Glomerular endothelial cell (primary cell): Measurements from ENCODE around the gene KCNG4. TPM values are rescaled to one million over a fixed set of nuclear protein-coding genes. Genes with fewer than 3 reads are reported as not detected.
"Not testable (repeated sequence)": the region's sequence is repeated elsewhere in the genome, so short reads cannot be mapped to it uniquely, and the experiment has no call there.

Source experiments
- DNase-seq: peaks from one replicate; pipeline ENCODE4 v3.0.0-alpha.2; 2011; ENCODE audit warnings: low read depth, low spot score; ENCODE audit errors: extremely low read depth
- total RNA-seq: library from RNA; depleted of rRNA; stranded (reverse); fragments of >200 nt; gene quantifications from 2 replicates; pipeline ENCODE4 v1.2.3, GENCODE V29; 2015

KCNG4 gene
- total RNA-seq, 1 donor from 2014 or later: not detected

- no peak for DNase-seq
Measured at GRCh38 chr16:84212154-84212553, 27.7 kb downstream of the KCNG4 start.

GRCh38 chr16:84209989-84210388 lies 29.8 kb downstream of the KCNG4 start:
- no peak for DNase-seq

- no peak for DNase-seq
Measured at GRCh38 chr16:84207879-84208278, 31.9 kb downstream of the KCNG4 start.

- DNase-seq: no peak
Measured at GRCh38 chr16:84207251-84207650, 32.6 kb downstream of the KCNG4 start.

GRCh38 chr16:84205976-84206691 lies 33.7 kb downstream of the KCNG4 start:
- DNase-seq: no peak

- not testable (repeated sequence) for DNase-seq
Measured at GRCh38 chr16:84205123-84205522, 34.7 kb downstream of the KCNG4 start.

GRCh38 chr16:84204551-84204950 lies 35.3 kb downstream of the KCNG4 start:
- not testable (repeated sequence) for DNase-seq

- DNase-seq: no peak
Measured at GRCh38 chr16:84199861-84200260, 40.0 kb downstream of the KCNG4 start.

- no peak for DNase-seq
Measured at GRCh38 chr16:84199097-84199496, 40.7 kb downstream of the KCNG4 start.

- no peak for DNase-seq
Measured at GRCh38 chr16:84198401-84198800, 41.4 kb downstream of the KCNG4 start.

GRCh38 chr16:84197466-84198128 lies 42.2 kb downstream of the KCNG4 start:
- DNase-seq: no peak

GRCh38 chr16:84196727-84197394 lies 43.0 kb downstream of the KCNG4 start:
- DNase-seq: no peak

- no peak for DNase-seq
Measured at GRCh38 chr16:84196101-84196500, 43.7 kb downstream of the KCNG4 start.

GRCh38 chr16:84195201-84196093 lies 44.4 kb downstream of the KCNG4 start:
- no peak for DNase-seq

GRCh38 chr16:84194470-84195200 lies 45.2 kb downstream of the KCNG4 start:
- no peak for DNase-seq

GRCh38 chr16:84194018-84194417 lies 45.8 kb downstream of the KCNG4 start:
- DNase-seq: no peak

GRCh38 chr16:84193480-84193879 lies 46.3 kb downstream of the KCNG4 start:
- DNase-seq: no peak

- DNase-seq: no peak
Measured at GRCh38 chr16:84191466-84191865, 48.3 kb downstream of the KCNG4 start.

GRCh38 chr16:84190731-84191388 lies 49.0 kb downstream of the KCNG4 start, which contains the start of gene ADAD2:
Gene ADAD2, plus strand, starts transcription at chr16:84191157. Its CDS starts 74 bp downstream, at chr16:84191231.
- DNase-seq: no peak
